ENCODE data around the gene COLEC12. TPM values are rescaled to one million over a fixed set of nuclear protein-coding genes. Genes with fewer than 3 reads are reported as not detected.

The COLEC12 gene
- total RNA-seq (13.8 and 17.1 TPM in 2 replicates), polyA plus RNA-seq (7.6 and 8.0 TPM in 2 replicates), polyA minus RNA-seq (6.6 and 8.5 TPM in 2 replicates), Bru-seq, nascent RNA (percentile 62 among the genes with signal in this experiment), BruChase-seq, experiment 1, labeled RNA remaining after a 6-hour chase (percentile 54 among the genes with signal in this experiment), BruChase-seq, experiment 2, labeled RNA remaining after a 2-hour chase (percentile 53 among the genes with signal in this experiment)
- polyA plus RNA-seq (2011; cell fraction: cytosol; rRNA removed): 6.0 and 7.4 TPM in 2 replicates
- 8.7 and 11.4 TPM in 2 replicates for polyA plus RNA-seq (2011; cell fraction: nucleus; rRNA removed)
- polyA plus RNA-seq (2012): 6.0 and 8.4 TPM in 2 replicates
- not detected for polyA minus RNA-seq (2011; cell fraction: cytosol; rRNA and poly(A)+ RNA removed)
- 6.1 and 7.1 TPM in 2 replicates for polyA minus RNA-seq (2011; cell fraction: nucleus; rRNA and poly(A)+ RNA removed)
- long read RNA-seq, full-length matches to known transcripts: 66 of 90 reads
- long read RNA-seq, partial matches to known transcripts: 11 of 90 reads
- long read RNA-seq, other reads (novel, unspliced or antisense): 13 of 90 reads

DNA sequence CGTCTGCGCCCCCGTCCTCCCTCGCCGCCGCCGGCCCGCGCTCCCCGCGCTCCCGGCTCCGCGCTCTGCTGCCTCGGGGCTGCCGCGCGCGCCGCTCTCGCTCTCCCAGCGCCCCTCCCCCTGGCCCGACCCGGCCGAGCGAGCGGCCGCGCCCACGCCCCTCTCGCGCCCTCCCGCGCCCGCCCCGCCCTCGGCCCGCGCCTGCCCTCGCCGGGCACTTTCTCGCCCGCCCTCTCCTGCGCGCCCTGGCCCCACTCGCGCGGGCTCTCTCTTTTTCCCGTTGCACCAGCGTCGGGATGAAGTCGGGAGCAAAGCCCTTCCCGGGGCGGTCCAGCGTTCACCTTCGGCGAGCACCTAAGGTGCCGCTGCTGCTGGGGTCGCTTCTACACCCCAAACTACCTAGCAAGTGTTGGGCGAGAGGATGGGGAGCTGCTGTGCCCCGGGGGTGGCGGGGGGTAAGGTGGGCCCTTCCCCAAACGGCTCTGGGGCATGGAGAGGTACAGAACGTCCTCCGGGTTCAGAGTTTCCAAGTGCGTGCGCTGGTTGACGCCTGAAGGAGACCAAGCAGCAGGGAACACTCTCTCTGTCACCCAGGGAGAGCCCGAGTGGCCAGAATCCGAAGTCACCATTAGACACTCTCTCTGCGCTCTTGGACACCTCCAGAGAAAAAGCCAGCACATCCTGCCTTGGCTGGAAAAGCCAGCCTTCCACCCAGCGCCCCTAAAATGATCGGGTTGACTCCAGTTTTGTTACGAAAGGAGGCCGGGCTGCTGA lies at the start of gene COLEC12:
COLEC12 (minus strand) TSS at position 70 of the 774 bp plus-strand sequence. CDS start 187 bp downstream, outside the sequence.
- POLR2A ChIA-PET: no interaction called here
- peak within 1 kb of the TSS; percentile 56 for H3K4me2 ChIP-seq (ENCODE audit: insufficient read depth, low read length)

More for the DNA sequence above, at the start of gene COLEC12:
- Histone ChIP-seq H4K20me1 (replicated peaks; ENCODE audit: control insufficient read depth, extremely low read depth, insufficient read depth, low read length) (no peaks in the 10 kb centered on the region), H3K4me3 (replicated peaks in 1 of 3; ENCODE audit: insufficient read depth in 1 of 3, low read depth in 1 of 3, low read length in 3 of 3) (peak within 1 kb of the TSS; percentile 5 to 58 (median 38)), H3K4me1 (ENCODE audit: control insufficient read depth, extremely low read depth, insufficient read depth, low read length) (peaks cover 13% of the 10 kb centered on the region), H3K9me1 (replicated peaks; ENCODE audit: control insufficient read depth, extremely low read depth, insufficient read depth, low read length) (no peaks in the 10 kb centered on the region), H3K9me3 (replicated peaks; ENCODE audit: control insufficient read depth, insufficient read depth, low read length) (no peaks in the 10 kb centered on the region), H3K79me2 (ENCODE audit: control insufficient read depth, insufficient read depth, low read length) (no peaks in the 10 kb centered on the region), H2AFZ (ENCODE audit: low read depth, low read length) (peak within 1 kb of the TSS; percentile 14), H3K9ac (replicated peaks; ENCODE audit: extremely low read depth, insufficient read depth, low read length) (no peak within 1 kb of the TSS), H3K27me3 (ENCODE audit: control insufficient read depth in 2 of 2, insufficient read depth in 2 of 2, low read length in 2 of 2) (peaks cover 3 to 15% of the 10 kb centered on the region in 2 experiments), H3K36me3 (ENCODE audit: control insufficient read depth in 2 of 2, extremely low read depth in 1 of 2, insufficient read depth in 2 of 2, low read length in 2 of 2) (no peaks in the 10 kb centered on the region), H3K27ac (ENCODE audit: insufficient read depth, low read depth, low read length) (no peak within 1 kb of the TSS)
- TF ChIP-seq FOS (IDR thresholded peaks at IDR 0.05; ENCODE audit: borderline replicate concordance, insufficient read depth, low read length) (no peak), POLR2A (IDR thresholded peaks at IDR 0.05; ENCODE audit: low read depth, low read length) (no peak), GATA2 (IDR thresholded peaks at IDR 0.05; ENCODE audit: insufficient read depth, insufficient read length, low read depth, low read length) (no peak), POLR2AphosphoS5 (IDR thresholded peaks at IDR 0.05; ENCODE audit: insufficient read depth, low read depth, low read length) (no peak), JUN (IDR thresholded peaks at IDR 0.05; ENCODE audit: borderline replicate concordance, insufficient read depth, insufficient read length, low read depth) (no peak), MYC (IDR thresholded peaks at IDR 0.05; ENCODE audit: low read depth, low read length) (no peak), EZH2 (IDR thresholded peaks at IDR 0.05; ENCODE audit: borderline replicate concordance, low read depth, low read length, severe bottlenecking) (no peak)
- TF ChIP-seq, protein P1, sequence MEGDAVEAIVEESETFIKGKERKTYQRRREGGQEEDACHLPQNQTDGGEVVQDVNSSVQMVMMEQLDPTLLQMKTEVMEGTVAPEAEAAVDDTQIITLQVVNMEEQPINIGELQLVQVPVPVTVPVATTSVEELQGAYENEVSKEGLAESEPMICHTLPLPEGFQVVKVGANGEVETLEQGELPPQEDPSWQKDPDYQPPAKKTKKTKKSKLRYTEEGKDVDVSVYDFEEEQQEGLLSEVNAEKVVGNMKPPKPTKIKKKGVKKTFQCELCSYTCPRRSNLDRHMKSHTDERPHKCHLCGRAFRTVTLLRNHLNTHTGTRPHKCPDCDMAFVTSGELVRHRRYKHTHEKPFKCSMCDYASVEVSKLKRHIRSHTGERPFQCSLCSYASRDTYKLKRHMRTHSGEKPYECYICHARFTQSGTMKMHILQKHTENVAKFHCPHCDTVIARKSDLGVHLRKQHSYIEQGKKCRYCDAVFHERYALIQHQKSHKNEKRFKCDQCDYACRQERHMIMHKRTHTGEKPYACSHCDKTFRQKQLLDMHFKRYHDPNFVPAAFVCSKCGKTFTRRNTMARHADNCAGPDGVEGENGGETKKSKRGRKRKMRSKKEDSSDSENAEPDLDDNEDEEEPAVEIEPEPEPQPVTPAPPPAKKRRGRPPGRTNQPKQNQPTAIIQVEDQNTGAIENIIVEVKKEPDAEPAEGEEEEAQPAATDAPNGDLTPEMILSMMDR (IDR thresholded peaks at IDR 0.05; ENCODE audit: extremely low read depth in 1 of 2, insufficient read depth in 1 of 2, low read depth in 1 of 2, low read length in 2 of 2): no peak
- TF ChIP-seq, protein P2, sequence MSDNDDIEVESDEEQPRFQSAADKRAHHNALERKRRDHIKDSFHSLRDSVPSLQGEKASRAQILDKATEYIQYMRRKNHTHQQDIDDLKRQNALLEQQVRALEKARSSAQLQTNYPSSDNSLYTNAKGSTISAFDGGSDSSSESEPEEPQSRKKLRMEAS (IDR thresholded peaks at IDR 0.05; ENCODE audit: insufficient read depth, insufficient read length): no peak
- intact Hi-C loops (cut with micrococcal nuclease) (no loop called here), dilution Hi-C loops (cut with MboI; ENCODE audit: extremely low pct_ligation_motif_present, low sequenced_read_pairs) (no loop called here)
- FAIRE-seq (no peak), DNase-seq (ENCODE audit: low read depth, low spot score) (no peak)
- CTCF ChIA-PET: no interaction called here
- BruUV-seq (replicated peaks): no TSS peak
